GM18511 (cell line): ENCODE results near the gene CSRNP3.
"Not testable (repeated sequence)": the region's sequence is repeated elsewhere in the genome, so short reads cannot be mapped to it uniquely, and the experiment has no call there.

Experiments
- ATAC-seq: cut with Tn5 transposase; IDR thresholded peaks from one replicate; pipeline ENCODE4 v1.9.1; 2021; ENCODE audit warnings: mild to moderate bottlenecking, moderate library complexity; ENCODE audit not compliant: unreplicated experiment

CSRNP3 gene

DNA sequence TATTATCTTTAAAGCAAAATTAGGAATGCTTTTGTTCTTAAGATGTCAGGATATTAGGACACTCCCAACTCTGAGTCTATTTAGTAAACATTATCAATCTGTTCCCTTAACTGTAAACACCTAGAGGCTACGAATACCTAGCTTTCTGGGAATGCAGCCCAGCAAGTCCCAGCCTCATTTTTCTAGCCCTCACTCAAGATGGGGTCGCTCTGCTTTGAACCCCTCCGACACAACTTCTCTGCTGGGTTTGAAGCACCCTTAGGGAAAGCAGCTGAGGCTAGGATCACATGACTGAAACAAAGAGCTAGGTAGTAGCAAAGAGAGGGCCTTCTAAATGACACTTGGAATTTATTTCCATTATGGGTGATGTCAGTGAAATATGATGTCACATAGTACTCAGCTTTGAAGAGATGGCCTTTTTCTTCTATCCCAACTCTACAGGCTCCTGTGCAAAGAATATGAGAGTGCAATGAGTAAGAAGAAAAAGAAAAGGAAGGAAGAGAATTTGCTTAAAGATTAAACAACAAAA is 114.7 kb downstream of the CSRNP3 start:
- no peak for ATAC-seq

DNA sequence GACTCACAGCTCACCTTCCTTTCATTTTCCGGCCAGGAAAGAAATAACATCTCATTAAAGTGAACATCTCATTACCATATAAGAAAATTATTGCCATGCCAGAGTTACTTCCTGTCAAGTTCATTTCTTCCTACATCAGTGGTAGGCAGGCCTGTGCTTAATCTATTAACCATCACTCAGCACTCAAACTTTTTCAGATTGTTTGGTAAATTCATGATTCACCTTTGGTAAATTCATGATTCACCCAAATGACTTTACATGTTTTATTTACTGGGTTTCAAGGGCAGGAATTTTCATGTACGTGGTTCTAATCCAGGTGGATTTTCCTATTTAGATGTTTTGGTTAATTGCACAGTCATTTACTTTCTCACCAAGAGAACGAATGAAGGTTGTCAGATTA is 116.5 kb downstream of the CSRNP3 start:
- no peak for ATAC-seq

DNA sequence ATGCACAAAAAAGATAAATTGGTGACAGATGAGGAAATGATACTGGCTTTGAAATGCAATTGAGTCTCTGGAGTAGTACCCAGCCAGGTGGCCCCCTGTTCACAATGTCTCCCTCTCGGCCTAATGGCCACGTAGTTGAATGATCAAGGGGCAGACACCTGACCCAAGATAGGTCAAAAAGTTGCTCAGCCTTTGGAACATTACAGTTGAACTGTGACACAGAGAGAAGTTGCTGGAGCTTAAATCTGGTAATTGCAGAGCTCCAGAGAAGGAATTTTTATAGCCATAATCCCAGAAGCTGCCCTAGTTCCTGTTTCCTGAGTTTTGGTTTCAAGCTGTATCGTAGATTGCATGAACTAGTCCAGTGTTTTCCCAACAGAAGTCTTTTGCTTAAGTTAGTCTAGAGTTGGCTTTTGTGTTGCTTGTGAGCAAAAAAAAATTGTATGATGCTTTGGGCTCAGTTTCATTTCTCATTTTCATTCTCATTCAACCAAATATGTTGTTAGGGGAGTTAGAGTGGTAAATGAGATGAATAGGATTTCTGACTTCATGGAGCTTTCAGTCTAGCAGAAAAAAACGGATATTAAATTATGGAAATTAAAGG is 117.9 kb downstream of the CSRNP3 start:
- peak; percentile 87 for ATAC-seq

DNA sequence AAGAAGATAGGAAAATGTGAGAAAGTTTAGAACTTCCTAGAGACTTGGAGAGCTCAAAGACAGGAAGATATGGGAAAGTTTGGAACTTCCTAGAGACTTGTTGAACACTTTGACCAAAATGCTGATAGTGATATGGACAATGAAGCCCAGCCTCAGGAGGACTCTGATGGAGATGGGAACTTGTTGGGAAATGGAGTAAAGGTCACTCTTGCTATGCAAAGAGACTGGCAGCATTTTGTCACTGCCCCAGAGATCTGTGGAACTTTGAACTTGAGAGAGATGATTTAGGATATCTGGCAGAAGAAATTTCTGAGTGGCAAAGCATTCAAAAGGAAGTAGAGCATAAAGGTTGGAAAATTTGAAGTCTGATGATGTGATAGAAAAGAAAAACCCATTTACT is 121.5 kb downstream of the CSRNP3 start:
- ATAC-seq = not testable (repeated sequence)

DNA sequence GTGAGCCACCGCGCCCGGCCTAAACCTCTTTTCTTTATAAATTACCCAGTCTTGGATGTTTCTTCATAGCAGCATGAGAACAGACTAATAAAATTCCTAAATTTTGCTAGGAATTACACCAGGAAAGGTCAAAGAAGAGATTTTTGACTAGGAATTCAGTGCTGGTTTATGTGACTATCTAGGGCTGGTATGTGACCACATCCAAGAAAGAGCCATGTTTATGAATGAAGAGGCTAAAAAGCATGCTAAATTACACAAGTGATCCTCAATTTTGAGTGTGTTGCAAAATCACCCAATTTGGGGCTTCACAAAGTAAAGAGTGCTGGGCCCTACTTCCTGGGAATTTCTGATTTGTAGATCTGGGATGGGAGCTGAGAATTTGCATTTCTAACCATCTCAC is 123.6 kb downstream of the CSRNP3 start:
- ATAC-seq = no peak

DNA sequence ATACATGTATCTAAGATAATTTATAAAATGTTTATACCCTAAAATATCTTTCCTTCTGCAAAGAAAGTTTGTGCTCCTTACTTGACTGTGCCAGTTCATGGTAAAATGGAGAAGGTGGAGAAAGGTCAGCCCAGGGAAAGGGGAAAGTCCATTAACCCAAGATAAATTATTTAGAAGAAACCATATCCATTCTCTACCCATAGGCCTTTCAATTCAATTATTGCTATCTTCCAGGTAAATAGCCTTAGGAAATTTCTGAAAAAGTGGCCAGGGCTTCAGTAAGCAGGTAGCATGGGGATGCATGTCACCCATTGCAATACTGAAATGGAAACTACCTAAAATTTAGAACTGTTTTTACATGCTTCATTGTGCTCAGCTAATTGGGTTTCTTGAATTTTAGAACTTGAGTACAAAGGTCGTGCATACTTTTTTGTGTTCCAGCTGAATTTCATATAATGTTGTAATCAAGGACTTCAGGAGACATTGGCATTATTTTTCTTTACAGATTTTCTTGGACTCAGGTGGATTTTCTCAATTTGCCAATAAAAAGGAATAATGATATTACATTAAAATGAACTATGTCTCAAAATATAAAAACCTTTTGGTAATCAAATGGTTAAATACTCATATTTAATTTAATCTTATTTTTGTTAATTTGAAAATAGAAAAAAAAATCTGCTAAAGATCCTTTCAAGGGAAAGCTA is 124.9 kb downstream of the CSRNP3 start:
- peak; percentile 64 for ATAC-seq

DNA sequence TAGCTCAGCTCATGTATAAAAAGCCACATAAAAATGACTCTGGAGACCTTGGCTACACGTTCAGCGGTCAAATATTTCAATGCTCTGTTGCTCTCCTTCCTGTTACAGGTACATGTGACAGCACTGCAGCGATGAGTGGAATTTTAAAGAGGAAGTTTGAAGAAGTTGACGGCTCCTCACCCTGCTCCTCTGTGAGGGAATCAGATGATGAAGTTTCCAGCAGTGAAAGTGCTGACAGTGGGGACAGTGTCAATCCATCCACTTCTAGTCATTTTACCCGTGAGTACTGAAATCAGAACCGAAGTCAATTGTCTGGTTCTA is 125.4 kb downstream of the CSRNP3 start:
- peak; percentile 96 for ATAC-seq

DNA sequence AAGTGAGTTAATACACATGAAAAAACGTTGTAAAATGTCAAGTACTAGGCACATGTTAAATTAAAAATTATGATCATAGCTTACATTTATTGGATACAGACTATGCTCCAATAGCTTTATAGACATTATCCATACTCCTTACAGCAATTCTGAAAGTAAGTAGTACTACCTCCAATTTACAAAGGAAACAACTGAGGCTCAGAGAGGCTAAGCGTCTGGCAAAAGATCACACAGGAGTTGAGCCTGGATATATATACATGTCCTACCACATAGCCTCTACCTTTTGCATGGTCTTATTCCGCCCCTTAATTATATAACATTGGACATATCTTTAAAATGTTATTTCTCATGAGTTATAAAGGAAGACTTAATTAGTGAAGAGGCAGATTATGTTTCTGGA is 127.3 kb downstream of the CSRNP3 start:
- no peak for ATAC-seq

DNA sequence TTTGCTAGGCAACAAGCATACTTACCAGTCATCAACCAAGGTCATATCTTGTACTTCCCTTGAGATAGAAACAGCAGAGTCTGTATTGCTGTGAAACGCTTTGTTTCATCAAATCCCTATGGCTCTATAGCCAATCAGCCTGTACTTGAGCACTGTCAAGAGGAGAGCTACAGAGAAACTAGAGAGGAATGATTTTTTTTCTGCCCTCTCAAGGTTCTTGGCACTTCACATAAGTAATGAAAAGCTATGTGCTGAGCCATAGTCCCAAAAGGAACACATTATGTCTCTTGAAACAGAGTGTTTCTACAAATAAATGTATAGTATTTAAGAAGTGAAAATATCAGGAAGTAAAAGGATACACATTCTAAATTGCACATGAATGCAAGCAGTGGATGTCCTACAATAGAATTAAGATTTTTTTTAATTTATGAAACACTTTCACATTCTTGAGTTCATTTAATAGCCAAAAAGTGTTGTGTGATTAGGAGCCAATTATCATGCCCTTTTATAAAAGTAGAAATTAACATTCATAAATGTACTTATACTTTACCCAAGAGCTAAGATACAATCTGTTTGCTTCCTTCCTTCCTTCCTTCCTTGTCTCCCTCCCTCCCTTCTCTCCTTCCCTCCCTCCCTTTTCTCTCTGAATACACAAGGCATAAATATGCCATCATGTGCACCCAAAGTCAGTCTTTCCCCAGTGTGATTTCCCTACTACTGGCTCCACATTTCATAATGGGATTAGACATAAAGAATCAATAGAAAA is 131.8 kb downstream of the CSRNP3 start:
- no peak for ATAC-seq

DNA sequence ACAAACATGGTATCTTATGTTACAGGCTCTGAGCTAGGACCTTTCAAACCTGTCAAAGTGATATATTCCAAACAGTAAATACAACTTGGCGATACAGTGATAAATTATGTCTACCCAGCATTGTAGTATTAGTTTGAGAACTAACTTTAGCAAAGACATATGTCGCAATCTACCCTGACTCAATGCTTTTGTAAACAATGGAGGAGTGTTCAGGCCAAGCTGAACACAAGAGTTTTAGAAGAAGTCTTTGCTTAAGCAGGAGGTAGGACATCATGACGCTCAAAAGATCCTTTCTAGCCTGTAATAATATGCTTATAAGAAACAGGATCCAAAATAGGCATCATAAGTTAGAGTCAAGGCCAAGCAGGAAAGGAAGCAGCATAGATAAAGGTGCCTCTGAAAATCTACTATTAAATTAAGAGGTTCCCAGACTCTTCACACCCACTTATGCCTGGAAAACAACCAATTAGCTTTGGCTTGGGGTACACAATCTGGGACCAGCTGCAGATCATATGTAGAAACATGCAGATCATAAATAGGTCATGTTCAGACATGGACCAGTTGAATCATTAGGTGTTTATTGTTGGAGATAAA is 132.5 kb downstream of the CSRNP3 start:
- no peak for ATAC-seq

DNA sequence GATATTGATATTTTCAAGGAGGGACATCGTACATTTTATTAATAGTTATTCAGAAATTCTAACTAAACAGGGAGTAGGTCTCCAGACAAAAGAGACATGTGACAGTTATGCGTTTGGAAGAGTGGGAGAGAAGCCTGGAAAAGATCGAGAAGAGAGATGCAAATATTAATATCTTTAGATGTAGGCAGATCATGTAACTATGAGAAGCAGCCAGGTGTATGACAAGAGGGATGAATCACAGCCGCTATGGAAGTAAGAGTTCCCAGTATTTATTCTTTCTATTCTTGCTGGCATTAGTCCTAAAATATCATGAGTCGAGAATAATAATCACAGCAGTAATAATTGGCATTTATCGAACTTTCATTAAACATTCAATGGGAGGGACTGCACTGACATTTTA is 140.2 kb downstream of the CSRNP3 start:
- no peak for ATAC-seq

DNA sequence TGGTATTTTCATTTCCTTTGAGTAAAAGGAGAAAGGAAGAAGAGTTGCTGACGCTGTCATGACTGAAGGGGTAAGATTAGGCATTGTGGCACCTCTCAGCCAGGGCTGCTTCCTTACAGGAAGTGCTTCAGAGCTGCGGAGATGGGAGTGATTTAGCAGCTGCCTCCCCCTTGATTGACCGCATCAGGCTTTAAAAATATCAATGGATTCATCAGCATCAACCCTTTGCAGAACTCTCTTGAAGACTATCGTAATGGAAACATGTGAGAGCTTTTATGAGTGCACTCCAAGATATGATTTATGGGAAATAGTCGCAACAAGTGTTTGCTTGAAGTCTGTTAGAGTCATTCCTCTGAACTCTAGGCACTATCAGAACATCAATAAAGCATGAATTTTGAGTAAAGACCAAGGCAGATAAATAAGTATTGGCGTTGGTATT is 141.1 kb downstream of the CSRNP3 start:
- peak; percentile 56 for ATAC-seq

DNA sequence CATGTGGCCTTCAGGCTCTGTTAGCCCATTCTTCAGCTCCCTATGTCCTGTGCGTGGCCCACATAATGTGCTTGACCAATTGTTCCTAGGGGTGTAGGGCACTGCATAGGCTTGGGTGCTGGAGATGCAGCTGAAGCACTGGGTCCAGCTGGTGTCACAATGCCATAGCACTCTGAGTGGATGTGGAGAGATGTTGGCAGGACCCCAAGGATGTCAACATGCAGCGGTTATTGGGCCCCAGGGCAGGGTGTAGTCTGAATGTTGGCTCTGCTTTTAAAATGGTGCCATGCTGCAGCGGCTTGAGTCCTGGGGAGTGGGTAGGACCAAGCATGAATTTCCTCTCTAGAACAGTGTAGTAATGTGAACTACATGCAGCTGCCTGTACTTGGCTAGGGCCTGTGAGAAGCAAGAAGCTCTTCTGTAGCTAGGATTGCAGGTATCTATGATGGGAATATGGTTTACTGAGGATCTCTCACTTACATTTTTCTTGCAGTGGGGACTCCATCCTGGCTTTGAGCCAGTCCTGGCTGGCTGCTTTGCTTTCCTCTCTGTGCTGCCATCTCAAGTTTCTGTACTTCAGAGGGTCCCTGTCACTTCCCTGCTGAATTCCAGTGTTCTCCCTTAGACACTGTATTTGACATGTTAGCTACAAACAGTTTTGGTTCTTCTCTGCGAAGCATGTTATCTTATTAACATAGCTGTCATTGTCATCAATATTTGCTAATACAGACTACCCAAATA is 148.4 kb downstream of the CSRNP3 start:
- ATAC-seq = no peak

DNA sequence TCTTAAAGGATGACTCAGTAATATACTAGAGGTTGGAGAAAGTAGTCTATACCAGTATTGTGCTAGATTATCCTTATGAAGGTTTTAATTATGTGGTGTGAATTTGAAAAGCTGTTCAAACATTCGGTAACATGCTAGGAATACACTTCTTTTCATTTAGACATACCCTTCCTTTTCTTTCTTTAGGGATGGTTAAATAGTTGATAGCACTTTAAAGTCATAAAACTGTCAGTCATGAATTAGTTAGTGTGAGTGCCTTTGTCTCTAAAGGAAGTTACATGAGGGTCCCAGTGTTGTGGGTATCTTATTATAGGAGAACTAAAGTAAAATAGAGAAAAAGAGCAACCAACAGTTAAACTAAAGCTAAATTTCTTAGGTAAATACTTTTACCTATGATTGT is 149.3 kb downstream of the CSRNP3 start:
- no peak for ATAC-seq

DNA sequence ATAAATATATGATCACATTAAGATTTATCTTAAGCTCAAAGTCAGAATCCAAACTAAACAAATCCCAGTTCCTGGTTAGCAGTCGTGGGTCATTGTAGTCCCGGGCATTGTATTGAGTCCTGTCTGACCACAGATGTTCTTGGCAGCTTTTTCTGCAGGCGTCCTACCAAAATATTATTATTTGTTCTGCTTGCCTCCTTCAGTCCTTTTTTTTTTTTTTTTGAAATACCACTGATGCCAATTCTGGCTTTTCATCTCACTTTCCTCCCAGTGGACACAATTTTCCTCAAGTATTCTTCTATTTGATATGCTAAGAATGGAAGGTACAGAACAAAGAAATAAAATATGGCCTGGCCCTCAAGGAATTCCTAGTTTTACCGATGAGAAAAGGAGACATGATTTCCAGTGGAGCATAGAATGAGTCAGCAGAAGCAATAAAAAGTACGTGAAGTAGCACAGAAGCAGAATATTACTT is 151.6 kb downstream of the CSRNP3 start:
- no peak for ATAC-seq

DNA sequence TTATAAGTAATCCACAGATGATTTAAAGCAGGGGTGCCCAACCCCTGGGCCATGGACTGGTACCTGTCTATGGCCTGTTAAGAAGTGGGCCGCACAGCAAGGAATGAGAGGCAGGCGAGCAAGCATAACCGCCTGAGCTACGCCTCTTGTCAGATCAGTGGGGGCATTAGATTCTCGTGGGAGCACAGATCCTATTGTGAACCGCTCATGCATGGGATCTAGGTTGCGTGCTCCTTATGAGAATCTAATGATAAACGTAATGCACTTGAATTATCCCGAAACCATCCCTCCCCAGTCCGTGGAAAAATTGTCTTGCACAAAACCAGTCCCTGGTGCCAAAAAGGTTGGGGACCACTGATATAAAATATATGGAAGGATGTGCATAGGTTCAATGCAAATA is 153.7 kb downstream of the CSRNP3 start:
- ATAC-seq = no peak

DNA sequence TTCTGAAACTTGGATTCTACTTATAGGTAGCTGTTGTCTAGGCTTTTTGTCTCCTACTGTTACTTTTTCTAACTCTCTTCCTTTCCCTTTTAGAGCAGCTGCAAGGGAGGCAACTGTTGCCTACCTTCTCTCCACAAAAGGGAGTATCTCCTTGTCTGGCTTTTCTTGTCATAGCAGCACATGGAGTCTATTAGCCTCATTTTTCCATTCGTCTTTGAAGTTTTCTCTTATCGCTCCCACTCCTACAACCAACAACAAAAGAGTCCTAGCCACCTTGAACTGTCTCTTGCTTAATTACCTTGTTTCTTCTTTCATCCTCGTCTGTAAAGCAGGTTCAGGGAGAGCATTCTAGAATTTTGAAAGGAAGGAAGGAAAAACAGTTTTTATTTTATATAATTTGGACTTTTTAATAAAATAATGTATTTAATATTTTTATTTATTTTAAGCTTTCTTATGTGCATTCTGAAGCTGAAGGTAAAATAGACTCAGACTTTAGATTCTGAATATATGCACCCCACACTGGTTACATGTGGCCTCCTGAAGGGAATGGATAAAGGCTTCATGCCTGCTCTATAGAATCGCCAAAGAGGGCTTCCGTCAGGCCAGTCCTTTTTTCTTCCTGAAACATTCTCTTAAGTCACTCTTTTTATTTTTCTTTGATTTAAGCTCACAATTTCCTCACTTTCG is 154.4 kb downstream of the CSRNP3 start:
- no peak for ATAC-seq

DNA sequence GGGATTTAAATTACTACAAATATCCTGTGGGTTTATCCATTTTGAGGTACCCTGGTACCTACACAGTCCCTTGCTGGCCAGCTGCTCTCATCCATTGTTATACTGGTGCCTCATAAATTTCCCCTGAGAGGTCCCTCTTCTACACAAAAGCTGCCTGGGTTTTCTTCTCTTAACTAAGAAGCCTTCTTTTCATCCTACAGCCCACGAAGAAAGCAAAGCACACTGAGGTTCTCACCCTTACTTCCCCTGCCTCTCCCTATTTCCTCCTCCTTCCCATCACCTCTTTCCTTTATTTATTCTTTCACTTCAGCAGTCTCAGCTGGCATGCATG is 154.9 kb downstream of the CSRNP3 start:
- ATAC-seq = no peak

DNA sequence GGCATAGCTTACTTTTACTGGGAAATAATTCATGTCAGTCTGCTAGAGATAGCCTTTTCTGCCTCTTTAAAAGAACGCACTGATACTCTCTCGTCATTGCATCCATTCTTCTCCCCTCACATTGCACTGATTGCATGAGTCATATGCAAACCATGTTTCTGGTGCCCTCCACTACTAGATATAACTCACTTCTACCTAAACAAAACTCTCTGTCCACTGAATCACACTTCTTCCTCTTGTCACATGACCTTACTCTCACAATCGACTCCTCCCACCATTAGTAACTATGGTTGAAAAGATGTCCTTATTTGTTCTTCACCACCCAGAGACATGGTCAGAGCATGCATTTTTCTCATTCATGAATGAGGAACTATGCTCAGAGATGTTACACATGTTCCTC is 158.0 kb downstream of the CSRNP3 start:
- no peak for ATAC-seq

DNA sequence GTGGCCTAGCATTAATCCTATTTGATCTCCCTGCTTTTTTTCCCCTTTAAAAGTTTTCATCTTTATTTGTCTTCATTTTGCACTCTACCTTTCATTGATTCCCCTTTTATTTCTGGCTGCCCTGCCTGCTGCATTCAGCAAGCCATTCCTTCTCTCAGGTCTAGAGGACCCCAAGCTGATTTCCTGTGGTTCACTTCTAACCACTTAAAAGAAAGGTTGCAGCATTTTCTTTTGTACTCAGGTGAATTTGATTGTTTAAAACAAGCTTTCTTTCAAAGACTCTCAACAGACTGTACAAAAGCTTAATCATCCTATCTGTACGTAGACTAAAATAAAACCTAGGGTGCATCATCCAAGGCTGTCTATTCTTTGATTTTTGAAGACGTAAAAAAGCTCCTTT is 160.3 kb downstream of the CSRNP3 start:
- no peak for ATAC-seq
